DND-41 (cell line): ENCODE data around the gene TMEM107.

Experiments used
- ATAC-seq: fragments of 200-7000 bp; cut with Tn5 transposase; 3 replicates; pipeline ENCODE4 v1.9.1; 2021; ENCODE audit warnings: low read depth; ENCODE audit not compliant: insufficient read depth
- DNase-seq: peaks from one replicate; pipeline ENCODE4 v3.0.0-alpha.2; 2020
- H2AFZ ChIP-seq: 2 replicates; pipeline ENCODE4 v1.6.0; 2012; ENCODE audit warnings: low read depth, low read length
- H3K27ac ChIP-seq: 2 replicates; pipeline ENCODE4 v1.5.1; 2012; ENCODE audit warnings: low read length, inconsistent platforms
- H3K27me3 ChIP-seq: fragments of 200-600 bp; sonication (generic); 2 replicates; pipeline ENCODE4 v1.6.0; 2012; ENCODE audit warnings: low read length, mild to moderate bottlenecking, inconsistent platforms; ENCODE audit not compliant: insufficient read depth, poor library complexity
- H3K36me3 ChIP-seq: 2 replicates; pipeline ENCODE4 v1.5.1; 2012; ENCODE audit warnings: low read length, inconsistent platforms; ENCODE audit not compliant: insufficient read depth
- H3K4me1 ChIP-seq: 2 replicates; pipeline ENCODE4 v1.5.1; 2012; ENCODE audit warnings: mild to moderate bottlenecking, low read length; ENCODE audit not compliant: insufficient read depth
- H3K4me2 ChIP-seq: 2 replicates; pipeline ENCODE4 v1.6.0; 2012; ENCODE audit warnings: mild to moderate bottlenecking, moderate library complexity, low read length, inconsistent platforms; ENCODE audit not compliant: insufficient read depth
- H3K4me3 ChIP-seq, 2 experiments: fragments of 200-600 bp in 1 of 2; shearing (Covaris generic) in 1 of 2; 2 replicates each; pipeline ENCODE4 v1.5.1; 2012 to 2016; ENCODE audit warnings: inconsistent platforms in 2 of 2, low read length in 2 of 2, mild to moderate bottlenecking in 2 of 2, low read depth in 1 of 2, moderate library complexity in 1 of 2
- H3K79me2 ChIP-seq: 2 replicates; pipeline ENCODE4 v1.6.0; 2012; ENCODE audit warnings: low read length, inconsistent platforms; ENCODE audit not compliant: insufficient read depth
- H3K9ac ChIP-seq: 2 replicates; pipeline ENCODE4 v1.6.0; 2012; ENCODE audit warnings: low read depth, mild to moderate bottlenecking, inconsistent platforms, low read length, moderate library complexity
- H3K9me3 ChIP-seq: 2 replicates; pipeline ENCODE4 v1.5.1; 2012; ENCODE audit warnings: low read length, moderate library complexity, mild to moderate bottlenecking, inconsistent platforms; ENCODE audit not compliant: insufficient read depth, severe bottlenecking
- H4K20me1 ChIP-seq: 2 replicates; pipeline ENCODE4 v1.6.0; 2012; ENCODE audit warnings: low read length; ENCODE audit not compliant: insufficient read depth
- CTCF ChIP-seq: IDR thresholded peaks from 2 replicates; pipeline ENCODE4 v1.5.1; 2012; ENCODE audit warnings: borderline replicate concordance, low read length, moderate library complexity, mild to moderate bottlenecking; ENCODE audit not compliant: poor library complexity, severe bottlenecking; ENCODE audit errors: extremely low read depth
- EZH2 ChIP-seq: IDR thresholded peaks from 3 replicates; pipeline ENCODE4 v1.6.1; 2012; ENCODE audit warnings: borderline replicate concordance, low read depth, mild to moderate bottlenecking, moderate library complexity, low read length, inconsistent platforms; ENCODE audit not compliant: severe bottlenecking

The TMEM107 gene

DNA sequence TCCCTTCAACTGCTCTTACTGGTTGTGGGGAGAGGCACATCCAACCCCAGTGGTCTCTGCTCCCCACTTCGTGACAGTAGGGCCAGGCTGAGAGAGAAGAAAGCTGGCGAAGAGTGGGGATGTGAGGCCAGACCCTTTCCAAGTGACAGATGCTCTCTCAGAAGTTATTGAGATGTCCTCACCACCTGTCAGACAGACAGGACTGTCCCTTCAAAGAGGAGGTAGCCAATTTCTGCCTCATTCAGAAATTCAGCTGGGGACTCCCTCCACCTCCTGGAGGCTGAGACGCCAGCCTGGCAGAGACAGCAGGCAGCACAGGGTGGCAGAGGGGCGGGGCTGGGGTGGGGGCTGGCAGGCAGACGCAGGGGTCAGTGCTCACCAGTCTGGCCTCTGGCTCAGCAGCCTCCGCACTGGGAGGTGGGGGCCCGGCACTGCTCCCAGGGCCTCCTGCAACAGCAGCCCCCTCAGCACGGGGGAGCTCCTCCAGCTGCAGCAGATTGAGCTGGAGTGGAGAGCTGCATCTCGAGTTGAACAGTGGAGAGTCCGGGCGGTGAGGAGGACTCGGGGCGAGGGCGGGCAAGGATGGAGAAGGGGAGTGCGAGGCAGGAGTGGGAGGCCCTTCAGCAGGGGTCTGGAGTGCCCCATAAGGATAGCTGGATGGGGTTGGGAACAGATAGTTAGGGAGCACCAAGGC, 33.1 kb downstream of the TMEM107 start:
- peaks cover 19% of the 10 kb centered on the region for H3K4me1 ChIP-seq
- H3K36me3 ChIP-seq: peaks cover 75% of the 10 kb centered on the region
- no peaks in the 10 kb centered on the region for H3K79me2 ChIP-seq
- no peak for ATAC-seq
- no peak overlapping the region for H3K4me3 ChIP-seq
- H4K20me1 ChIP-seq: peaks cover 3% of the 10 kb centered on the region; the same call in 1 of the 2 replicates
- TF ChIP-seq EZH2: no peak
- no peak for TF ChIP-seq CTCF
- H3K9ac ChIP-seq: no peak overlapping the region
- H3K9me3 ChIP-seq: no peaks in the 10 kb centered on the region
- H2AFZ ChIP-seq: no peak overlapping the region
- H3K27me3 ChIP-seq: no peaks in the 10 kb centered on the region
- no peak overlapping the region for H3K27ac ChIP-seq
- no peak overlapping the region for H3K4me2 ChIP-seq
- no peak for DNase-seq

DNA sequence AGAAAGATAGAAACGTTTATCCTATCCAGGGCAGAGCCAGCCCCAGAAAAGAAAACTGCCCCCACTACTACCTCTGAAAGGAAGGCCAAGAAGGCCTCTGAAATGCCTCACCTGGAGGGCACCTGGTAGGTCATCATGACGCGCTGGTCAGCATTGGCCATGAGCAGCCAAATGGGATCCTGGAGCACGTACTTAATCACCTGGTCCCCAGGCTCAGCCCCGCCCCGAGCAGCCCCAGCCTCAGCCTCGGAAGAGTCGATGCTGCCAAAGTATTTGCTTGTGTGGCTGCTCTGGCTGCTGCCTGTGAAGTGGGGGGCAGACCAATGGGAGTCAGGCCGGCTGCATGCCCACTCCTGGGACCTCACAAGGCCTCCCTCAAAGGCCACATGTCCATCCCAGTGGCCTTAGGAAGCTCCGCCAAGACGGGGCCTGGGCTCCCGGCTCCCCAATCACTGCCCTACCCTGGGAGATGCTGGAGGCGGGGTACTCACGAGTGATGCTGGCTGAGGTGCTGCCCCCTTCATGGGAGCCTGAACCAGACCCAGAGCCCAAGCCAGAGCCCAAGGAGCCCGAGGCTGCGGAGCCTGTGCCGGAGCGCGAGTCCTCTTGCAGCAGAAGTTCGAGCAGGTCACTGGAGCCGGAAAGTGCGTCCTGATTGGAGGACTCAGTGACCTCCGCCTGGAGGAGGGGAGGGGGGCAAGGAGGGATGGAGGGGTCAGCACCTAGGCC, 33.9 kb downstream of the TMEM107 start:
- DNase-seq (no peak), ATAC-seq (no peak)
- Histone ChIP-seq H3K9ac (no peak overlapping the region), H4K20me1 (peaks cover 3% of the 10 kb centered on the region; the same call in 1 of the 2 replicates), H3K36me3 (peaks cover 68% of the 10 kb centered on the region), H3K27ac (no peak overlapping the region), H3K4me1 (peaks cover 26% of the 10 kb centered on the region), H3K79me2 (no peaks in the 10 kb centered on the region), H3K27me3 (no peaks in the 10 kb centered on the region), H3K4me2 (no peak overlapping the region), H3K4me3 (no peak overlapping the region), H3K9me3 (no peaks in the 10 kb centered on the region), H2AFZ (no peak overlapping the region)
- no peak for TF ChIP-seq EZH2
- TF ChIP-seq CTCF: no peak

- Histone ChIP-seq H3K4me1 (peaks cover 29% of the 10 kb centered on the region), H3K4me2 (no peak overlapping the region), H4K20me1 (peaks cover 3% of the 10 kb centered on the region; the same call in 1 of the 2 replicates), H3K27ac (no peak overlapping the region), H3K36me3 (peaks cover 63% of the 10 kb centered on the region), H3K4me3 (no peak overlapping the region), H3K27me3 (no peaks in the 10 kb centered on the region), H3K9me3 (no peaks in the 10 kb centered on the region), H3K9ac (no peak overlapping the region), H2AFZ (no peak overlapping the region), H3K79me2 (no peaks in the 10 kb centered on the region)
- no peak for DNase-seq
- TF ChIP-seq EZH2: no peak
- no peak for TF ChIP-seq CTCF
- ATAC-seq: no peak
Measured at GRCh38 chr17:8141741-8142140, 34.4 kb downstream of the TMEM107 start.
